ENCODE measurements around the gene CTF1. TPM values are rescaled to one million over a fixed set of nuclear protein-coding genes. Genes with fewer than 3 reads are reported as not detected.

CTF1 gene
- total RNA-seq, 4 donors from 2014 or later, result 5.1 to 14.6 (median 6.2) TPM

- H3K4me1 ChIP-seq, result peaks cover 0 to 57% (median 36%) of the 10 kb centered on the region in 3 donors
- 24 to 40% methylated on average over 7 to 18 of the region's 31 CpGs for WGBS, 2 donors (ENCODE audit: low coverage in 1 of 2)
- H3K9me3 ChIP-seq, result no peaks in the 10 kb centered on the region
- peaks cover 0 to 12% of the 10 kb centered on the region in 2 donors for H3K36me3 ChIP-seq
- ATAC-seq, result peak; percentile 72
- H3K27ac ChIP-seq, result peak overlapping the region; percentile 97 to 100 (median 98)
- H3K27me3 ChIP-seq, result no peaks in the 10 kb centered on the region
- peak; percentile 75 for TF ChIP-seq POLR2AphosphoS5 (IDR thresholded peaks at IDR 0.05)
- no peak for TF ChIP-seq EP300 (IDR thresholded peaks at IDR 0.05)
- no peak for TF ChIP-seq POLR2A (IDR thresholded peaks at IDR 0.05)
- TF ChIP-seq CTCF (IDR thresholded peaks at IDR 0.05), result no peak
- peak overlapping the region; percentile 65 to 73 for H3K4me3 ChIP-seq
Measured at GRCh38 chr16:30896889-30897733, 697 bp downstream of the CTF1 start.

- H3K4me1 ChIP-seq, result peaks cover 0 to 58% (median 26%) of the 10 kb centered on the region in 3 donors
- ATAC-seq, result no peak
- no peak overlapping the region for H3K4me3 ChIP-seq
- no peaks in the 10 kb centered on the region for H3K27me3 ChIP-seq
- H3K9me3 ChIP-seq, result no peaks in the 10 kb centered on the region
- H3K27ac ChIP-seq, result no peak overlapping the region
- H3K36me3 ChIP-seq, result peaks cover 0 to 7% of the 10 kb centered on the region in 2 donors
- WGBS, 2 donors (ENCODE audit: low coverage in 1 of 2), result 70% methylated on average over 2 of the region's 2 CpGs; no CpG with 5 or more reads in 1 of the 2 donors
- TF ChIP-seq CTCF (IDR thresholded peaks at IDR 0.05) (no peak), POLR2A (IDR thresholded peaks at IDR 0.05) (no peak), POLR2AphosphoS5 (IDR thresholded peaks at IDR 0.05) (no peak), EP300 (IDR thresholded peaks at IDR 0.05) (no peak)
Measured at GRCh38 chr16:30899794-30900193, 3.4 kb downstream of the CTF1 start.

- H3K27ac ChIP-seq, result no peak overlapping the region
- H3K27me3 ChIP-seq, result no peaks in the 10 kb centered on the region
- no peak overlapping the region for H3K4me3 ChIP-seq
- peaks cover 0 to 50% (median 22%) of the 10 kb centered on the region in 3 donors for H3K4me1 ChIP-seq
- no peak for ATAC-seq
- 90 to 99% methylated on average over 2 to 5 of the region's 5 CpGs for WGBS, 2 donors (ENCODE audit: low coverage in 1 of 2)
- no peak for TF ChIP-seq POLR2A (IDR thresholded peaks at IDR 0.05)
- no peak for TF ChIP-seq POLR2AphosphoS5 (IDR thresholded peaks at IDR 0.05)
- TF ChIP-seq EP300 (IDR thresholded peaks at IDR 0.05), result no peak
- no peak for TF ChIP-seq CTCF (IDR thresholded peaks at IDR 0.05)
- H3K36me3 ChIP-seq, result peaks cover 0 to 7% of the 10 kb centered on the region in 2 donors
- no peaks in the 10 kb centered on the region for H3K9me3 ChIP-seq
Measured at GRCh38 chr16:30900588-30900987, 4.2 kb downstream of the CTF1 start.

- peak overlapping the region; percentile 46 to 65 for H3K4me3 ChIP-seq
- WGBS, 2 donors (ENCODE audit: low coverage in 1 of 2), result 43 to 44% methylated on average over 3 to 4 of the region's 6 CpGs
- H3K4me1 ChIP-seq, result peaks cover 0 to 44% (median 17%) of the 10 kb centered on the region in 3 donors
- no peak for TF ChIP-seq EP300 (IDR thresholded peaks at IDR 0.05)
- no peaks in the 10 kb centered on the region for H3K9me3 ChIP-seq
- ATAC-seq, result no peak
- peaks cover 0 to 7% of the 10 kb centered on the region in 2 donors for H3K36me3 ChIP-seq
- no peaks in the 10 kb centered on the region for H3K27me3 ChIP-seq
- H3K27ac ChIP-seq, result peak overlapping the region; percentile 71 to 94 (median 92)
Measured at GRCh38 chr16:30901201-30902028, 5.0 kb downstream of the CTF1 start.
